ENCODE results near the gene INSIG1.

- no peak for TF ChIP-seq CTCF (IDR thresholded peaks at IDR 0.05)
- no peak for TF ChIP-seq POLR2AphosphoS5 (IDR thresholded peaks at IDR 0.05; ENCODE audit: insufficient read depth in 1 of 2, low read depth in 1 of 2)
Observed at GRCh38 chr7:155276800-155277375, 20.8 kb upstream of the INSIG1 start.
